Keratinocyte (primary cell): ENCODE measurements around the gene CSAG2. TPM values are rescaled to one million over a fixed set of nuclear protein-coding genes. Genes with fewer than 3 reads are reported as not detected.
"Not testable (repeated sequence)": the region's sequence is repeated elsewhere in the genome, so short reads cannot be mapped to it uniquely, and the experiment has no call there.

ENCODE experiments used
- DNase-seq: peaks from one replicate; pipeline ENCODE4 v3.0.0-alpha.2; 2011; ENCODE audit warnings: low read depth, missing footprints, low spot score
- FAIRE-seq: peaks from 2 replicates; lab custom pipeline; 2011; peaks lifted over from hg19 to GRCh38; lab: Jason Lieb, UNC
- H2AFZ ChIP-seq: 2 replicates; pipeline ENCODE4 v1.6.0; 2012; ENCODE audit warnings: low read length, control low read depth, inconsistent platforms; ENCODE audit not compliant: control insufficient read depth
- H3K27ac ChIP-seq: 2 replicates; pipeline ENCODE4 v1.5.1; 2011; ENCODE audit warnings: low read length; ENCODE audit not compliant: control insufficient read depth, insufficient read depth
- H3K27me3 ChIP-seq: 3 replicates; pipeline ENCODE4 v1.6.0; 2011; ENCODE audit warnings: low read length; ENCODE audit not compliant: control insufficient read depth, insufficient read depth; ENCODE audit errors: extremely low read depth
- H3K36me3 ChIP-seq, 2 experiments: 2 replicates in 1 of 2; 3 replicates in 1 of 2; pipeline ENCODE4 v1.5.1; 2011; ENCODE audit warnings: low read length in 2 of 2, mild to moderate bottlenecking in 1 of 2; ENCODE audit not compliant: control insufficient read depth in 2 of 2, insufficient read depth in 2 of 2; ENCODE audit errors: extremely low read depth in 1 of 2
- H3K4me1 ChIP-seq: 3 replicates; pipeline ENCODE4 v1.5.1; 2011; ENCODE audit warnings: low read length; ENCODE audit not compliant: control insufficient read depth, insufficient read depth; ENCODE audit errors: extremely low read depth
- H3K4me2 ChIP-seq: 3 replicates; pipeline ENCODE4 v1.6.0; 2011; ENCODE audit warnings: low read depth, low read length; ENCODE audit not compliant: control insufficient read depth, insufficient read depth; ENCODE audit errors: extremely low read depth
- H3K4me3 ChIP-seq, 3 experiments: fragments of 200-600 bp in 1 of 3; sonication (generic) in 1 of 3; 2 replicates in 2 of 3; 3 replicates in 1 of 3; pipeline ENCODE4 v1.5.1; 2011 to 2016; ENCODE audit warnings: low read length in 3 of 3, mild to moderate bottlenecking in 3 of 3, control low read depth in 2 of 3, inconsistent platforms in 1 of 3, low read depth in 1 of 3, mixed read lengths in 1 of 3, mixed run types in 1 of 3, moderate library complexity in 1 of 3; ENCODE audit not compliant: control insufficient read depth in 2 of 3, insufficient read depth in 2 of 3; ENCODE audit errors: extremely low read depth in 1 of 3
- H3K79me2 ChIP-seq: 2 replicates; pipeline ENCODE4 v1.6.0; 2012; ENCODE audit warnings: low read length; ENCODE audit not compliant: control insufficient read depth, insufficient read depth
- H3K9ac ChIP-seq: 3 replicates; pipeline ENCODE4 v1.6.0; 2011; ENCODE audit warnings: low read length; ENCODE audit not compliant: control insufficient read depth, insufficient read depth; ENCODE audit errors: extremely low read depth
- H3K9me1 ChIP-seq: 3 replicates; pipeline ENCODE4 v1.6.0; 2011; ENCODE audit warnings: low read length; ENCODE audit not compliant: control insufficient read depth, insufficient read depth; ENCODE audit errors: extremely low read depth
- H3K9me3 ChIP-seq: 2 replicates; pipeline ENCODE4 v1.5.1; 2012; ENCODE audit warnings: low read depth, low read length; ENCODE audit not compliant: control insufficient read depth
- H4K20me1 ChIP-seq: 3 replicates; pipeline ENCODE4 v1.6.0; 2011; ENCODE audit warnings: low read length; ENCODE audit not compliant: control insufficient read depth, insufficient read depth; ENCODE audit errors: extremely low read depth
- EZH2 ChIP-seq: IDR thresholded peaks from one replicate; pipeline ENCODE4 v1.6.1; 2012; ENCODE audit warnings: inconsistent platforms, mild to moderate bottlenecking, low read length, moderate library complexity
- dilution Hi-C: fragments of 300-500 bp; cut with MboI; formaldehyde crosslinking; loops from one replicate; pipeline ENCODE4 v1.7.0; 2020; ENCODE audit warnings: low sequenced_read_pairs; ENCODE audit not compliant: extremely low pct_ligation_motif_present
- polyA plus RNA-seq, 5 experiments: library from polyadenylated mRNA; depleted of rRNA in 3 of 5; stranded (reverse) in 3 of 5; stranded (forward) in 1 of 5; unstranded in 1 of 5; fragments of >200 nt; gene quantifications; 1 replicate in 1 of 5; 2 replicates in 3 of 5; 3 replicates in 1 of 5; pipeline versions ENCODE4 v1.2.1 to v1.2.3, GENCODE V29; 2011 to 2012; ENCODE audit warnings: missing spikeins in 2 of 5, low read depth in 1 of 5, low replicate concordance in 1 of 5
- TF ChIP-seq, protein P1 (sequence below), 3 experiments: IDR thresholded peaks in 1 of 3; conservative IDR thresholded peaks in 1 of 3; optimal IDR thresholded peaks in 1 of 3; 2 replicates in 2 of 3; 3 replicates in 1 of 3; pipeline versions ENCODE3 to v1.5.1; 2011; ENCODE audit warnings: low read length in 3 of 3, mild to moderate bottlenecking in 3 of 3, moderate library complexity in 2 of 3, control low read depth in 1 of 3, inconsistent platforms in 1 of 3; ENCODE audit not compliant: insufficient read depth in 2 of 3; ENCODE audit errors: extremely low read depth in 1 of 3

Gene CSAG2
- polyA plus RNA-seq, 1 donor (not counting 4 experiments of a cell fraction or from before 2014, with no cell fraction given): not detected

DNA sequence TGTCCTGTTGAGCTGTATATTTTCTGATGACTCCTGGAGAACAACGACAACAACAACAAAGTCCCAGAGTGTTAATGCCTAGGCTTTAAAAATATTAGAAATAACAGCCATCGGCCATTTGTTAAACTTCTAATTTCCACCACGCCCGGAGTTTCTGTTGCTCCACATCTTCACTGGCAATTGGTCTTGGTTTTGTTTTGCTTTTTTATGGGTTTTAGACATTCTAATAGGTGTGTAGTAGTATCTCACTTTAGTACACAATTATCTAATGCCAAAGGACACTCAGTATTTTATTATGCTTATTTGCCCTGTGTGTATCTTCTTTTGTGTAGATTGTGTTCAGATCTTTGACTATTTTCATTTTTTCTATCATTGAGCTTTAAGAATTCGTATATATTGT is 29.5 kb upstream of the CSAG2 start:
- Histone ChIP-seq H2AFZ (no peak overlapping the region), H3K4me2 (no peak overlapping the region), H3K36me3 (no peaks in the 10 kb centered on the region), H3K9me3 (no peaks in the 10 kb centered on the region), H3K9ac (no peak overlapping the region), H3K79me2 (no peaks in the 10 kb centered on the region), H3K27ac (no peak overlapping the region), H4K20me1 (no peaks in the 10 kb centered on the region), H3K9me1 (no peaks in the 10 kb centered on the region), H3K27me3 (no peaks in the 10 kb centered on the region), H3K4me3 (no peak overlapping the region), H3K4me1 (no peaks in the 10 kb centered on the region)
- FAIRE-seq (no peak), DNase-seq (no peak)
- dilution Hi-C loops: no loop called here
- TF ChIP-seq EZH2: no peak
- TF ChIP-seq, protein P1, sequence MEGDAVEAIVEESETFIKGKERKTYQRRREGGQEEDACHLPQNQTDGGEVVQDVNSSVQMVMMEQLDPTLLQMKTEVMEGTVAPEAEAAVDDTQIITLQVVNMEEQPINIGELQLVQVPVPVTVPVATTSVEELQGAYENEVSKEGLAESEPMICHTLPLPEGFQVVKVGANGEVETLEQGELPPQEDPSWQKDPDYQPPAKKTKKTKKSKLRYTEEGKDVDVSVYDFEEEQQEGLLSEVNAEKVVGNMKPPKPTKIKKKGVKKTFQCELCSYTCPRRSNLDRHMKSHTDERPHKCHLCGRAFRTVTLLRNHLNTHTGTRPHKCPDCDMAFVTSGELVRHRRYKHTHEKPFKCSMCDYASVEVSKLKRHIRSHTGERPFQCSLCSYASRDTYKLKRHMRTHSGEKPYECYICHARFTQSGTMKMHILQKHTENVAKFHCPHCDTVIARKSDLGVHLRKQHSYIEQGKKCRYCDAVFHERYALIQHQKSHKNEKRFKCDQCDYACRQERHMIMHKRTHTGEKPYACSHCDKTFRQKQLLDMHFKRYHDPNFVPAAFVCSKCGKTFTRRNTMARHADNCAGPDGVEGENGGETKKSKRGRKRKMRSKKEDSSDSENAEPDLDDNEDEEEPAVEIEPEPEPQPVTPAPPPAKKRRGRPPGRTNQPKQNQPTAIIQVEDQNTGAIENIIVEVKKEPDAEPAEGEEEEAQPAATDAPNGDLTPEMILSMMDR (optimal IDR thresholded peaks at IDR 0.05 in 1 of 3, IDR thresholded peaks at IDR 0.05 in 1 of 3, conservative IDR thresholded peaks at IDR 0.05 in 1 of 3; ENCODE audit: extremely low read depth in 1 of 3, insufficient read depth in 2 of 3, low read length in 3 of 3): no peak

DNA sequence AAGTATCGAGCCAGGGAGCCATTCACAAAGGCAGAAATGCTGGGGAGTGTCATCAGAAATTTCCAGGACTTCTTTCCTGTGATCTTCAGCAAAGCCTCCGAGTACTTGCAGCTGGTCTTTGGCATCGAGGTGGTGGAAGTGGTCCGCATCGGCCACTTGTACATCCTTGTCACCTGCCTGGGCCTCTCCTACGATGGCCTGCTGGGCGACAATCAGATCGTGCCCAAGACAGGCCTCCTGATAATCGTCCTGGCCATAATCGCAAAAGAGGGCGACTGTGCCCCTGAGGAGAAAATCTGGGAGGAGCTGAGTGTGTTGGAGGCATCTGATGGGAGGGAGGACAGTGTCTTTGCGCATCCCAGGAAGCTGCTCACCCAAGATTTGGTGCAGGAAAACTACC is 27.5 kb upstream of the CSAG2 start:
- H3K4me2 ChIP-seq, H3K79me2 ChIP-seq, H3K27me3 ChIP-seq, DNase-seq, H3K9me1 ChIP-seq, H3K9me3 ChIP-seq, dilution Hi-C loops, H3K4me3 ChIP-seq, H3K36me3 ChIP-seq, H3K27ac ChIP-seq, H4K20me1 ChIP-seq, H3K4me1 ChIP-seq, FAIRE-seq, H2AFZ ChIP-seq, H3K9ac ChIP-seq: not testable (repeated sequence)

DNA sequence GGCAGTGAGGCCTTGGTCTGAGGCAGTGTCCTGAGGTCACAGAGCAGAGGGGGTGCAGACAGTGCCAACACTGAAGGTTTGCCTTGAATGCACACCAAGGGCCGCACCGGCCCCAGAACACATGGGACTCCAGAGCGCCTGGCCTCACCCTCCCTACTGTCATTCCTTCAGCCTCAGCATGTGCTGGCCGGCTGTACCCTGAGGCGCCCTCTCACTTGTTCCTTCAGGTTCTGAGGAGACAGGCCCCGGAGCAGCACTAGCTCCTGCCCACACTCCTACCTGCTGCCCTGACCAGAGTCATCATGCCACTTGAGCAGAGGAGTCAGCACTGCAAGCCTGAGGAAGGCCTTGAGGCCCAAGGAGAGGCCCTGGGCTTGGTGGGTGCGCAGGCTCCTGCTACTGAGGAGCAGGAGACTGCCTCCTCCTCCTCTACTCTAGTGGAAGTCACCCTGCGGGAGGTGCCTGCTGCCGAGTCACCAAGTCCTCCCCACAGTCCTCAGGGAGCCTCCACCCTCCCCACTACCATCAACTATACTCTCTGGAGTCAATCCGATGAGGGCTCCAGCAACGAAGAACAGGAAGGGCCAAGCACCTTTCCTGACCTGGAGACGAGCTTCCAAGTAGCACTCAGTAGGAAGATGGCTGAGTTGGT is 26.9 kb upstream of the CSAG2 start:
- Histone ChIP-seq H3K27ac (no peak overlapping the region), H3K9me3 (no peaks in the 10 kb centered on the region), H3K4me3 (no peak overlapping the region), H3K4me2 (no peak overlapping the region), H4K20me1 (no peaks in the 10 kb centered on the region), H3K36me3 (no peaks in the 10 kb centered on the region), H3K4me1 (no peaks in the 10 kb centered on the region), H3K79me2 (no peaks in the 10 kb centered on the region), H3K9me1 (no peaks in the 10 kb centered on the region), H2AFZ (no peak overlapping the region), H3K9ac (no peak overlapping the region), H3K27me3 (no peaks in the 10 kb centered on the region)
- TF ChIP-seq, protein P1 (optimal IDR thresholded peaks at IDR 0.05 in 1 of 3, IDR thresholded peaks at IDR 0.05 in 1 of 3, conservative IDR thresholded peaks at IDR 0.05 in 1 of 3; ENCODE audit: extremely low read depth in 1 of 3, insufficient read depth in 2 of 3, low read length in 3 of 3): no peak
- dilution Hi-C loops: no loop called here
- FAIRE-seq (no peak), DNase-seq (no peak)
